PC-9 (cell line): Measurements from ENCODE around the gene ERMARD.

Source experiments
- EZH2 ChIP-seq: fragments of 200-600 bp; sonication (generic); IDR thresholded peaks from 2 replicates; pipeline ENCODE4 v1.8.0; 2017; ENCODE audit warnings: antibody characterized with exemption, low read depth
- TF ChIP-seq, protein P1 (sequence below): fragments of 200-600 bp; sonication (generic); conservative IDR thresholded peaks from 2 replicates; pipeline ENCODE4 v1.6.1; 2017; ENCODE audit warnings: mixed run types, antibody characterized with exemption, mild to moderate bottlenecking, moderate library complexity

DNA sequence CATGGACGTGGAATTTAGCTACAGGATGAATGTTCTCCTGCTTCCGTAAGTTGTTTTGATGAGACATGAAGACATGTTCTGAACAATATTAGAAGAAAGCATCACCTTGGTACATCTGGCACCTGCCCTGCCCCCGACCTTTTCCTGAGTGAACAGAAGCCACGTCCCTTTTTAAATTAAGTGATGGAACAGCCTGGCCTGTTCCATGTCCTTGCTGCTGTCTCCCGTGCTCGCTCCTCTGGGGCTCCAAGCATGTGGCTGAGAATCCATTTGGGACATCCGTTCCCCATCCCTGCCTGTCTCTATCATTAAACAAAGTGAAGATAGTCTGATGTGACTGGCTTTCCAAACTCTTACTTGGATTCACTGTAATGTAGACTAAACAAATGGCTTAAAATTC, 36.4 kb downstream of the ERMARD start:
- no peak for TF ChIP-seq EZH2
- TF ChIP-seq, protein P1, sequence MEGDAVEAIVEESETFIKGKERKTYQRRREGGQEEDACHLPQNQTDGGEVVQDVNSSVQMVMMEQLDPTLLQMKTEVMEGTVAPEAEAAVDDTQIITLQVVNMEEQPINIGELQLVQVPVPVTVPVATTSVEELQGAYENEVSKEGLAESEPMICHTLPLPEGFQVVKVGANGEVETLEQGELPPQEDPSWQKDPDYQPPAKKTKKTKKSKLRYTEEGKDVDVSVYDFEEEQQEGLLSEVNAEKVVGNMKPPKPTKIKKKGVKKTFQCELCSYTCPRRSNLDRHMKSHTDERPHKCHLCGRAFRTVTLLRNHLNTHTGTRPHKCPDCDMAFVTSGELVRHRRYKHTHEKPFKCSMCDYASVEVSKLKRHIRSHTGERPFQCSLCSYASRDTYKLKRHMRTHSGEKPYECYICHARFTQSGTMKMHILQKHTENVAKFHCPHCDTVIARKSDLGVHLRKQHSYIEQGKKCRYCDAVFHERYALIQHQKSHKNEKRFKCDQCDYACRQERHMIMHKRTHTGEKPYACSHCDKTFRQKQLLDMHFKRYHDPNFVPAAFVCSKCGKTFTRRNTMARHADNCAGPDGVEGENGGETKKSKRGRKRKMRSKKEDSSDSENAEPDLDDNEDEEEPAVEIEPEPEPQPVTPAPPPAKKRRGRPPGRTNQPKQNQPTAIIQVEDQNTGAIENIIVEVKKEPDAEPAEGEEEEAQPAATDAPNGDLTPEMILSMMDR, result no peak
